CD4-positive, alpha-beta T cell (primary cell): ENCODE results near the gene RPS6KA3. TPM values are rescaled to one million over a fixed set of nuclear protein-coding genes. Genes with fewer than 3 reads are reported as not detected.

Experiments used
- ATAC-seq: fragments of 200-7000 bp; cut with Tn5 transposase; one replicate; pipeline ENCODE4 v1.10.0; 2022; ENCODE audit warnings: mild to moderate bottlenecking; ENCODE audit not compliant: poor library complexity
- CTCF ChIA-PET: fragments of 350-600 bp; sonication (Branson Sonifier 250); formaldehyde crosslinking; loops from one replicate; lab custom pipeline; 2021; ENCODE audit warnings: antibody characterized with exemption, inconsistent platforms; lab: Charles Lee
- POLR2A ChIA-PET: fragments of 350-600 bp; sonication (Branson Sonifier 250); formaldehyde crosslinking; loops from one replicate; lab custom pipeline; 2021; ENCODE audit warnings: antibody characterized with exemption, inconsistent platforms; lab: Charles Lee
- DNase-seq, 14 experiments: peaks; one replicate each; pipeline ENCODE4 v3.0.0-alpha.2; 2013 to 2020; ENCODE audit warnings: mixed read lengths in 2 of 14
- H3K27ac ChIP-seq, 2 donors: one replicate each; pipeline versions ENCODE4 v1.5.1 to v1.7.0; 2013; ENCODE audit warnings: low read length in 2 of 2, low read depth in 1 of 2, mild to moderate bottlenecking in 1 of 2
- H3K27me3 ChIP-seq, 2 experiments: 1 replicate in 1 of 2; 2 replicates in 1 of 2; pipeline versions ENCODE4 v1.6.1 to v1.7.0; 2013; ENCODE audit warnings: low read length in 2 of 2, control low read depth in 1 of 2, mild to moderate bottlenecking in 1 of 2, moderate library complexity in 1 of 2; ENCODE audit not compliant: insufficient read depth in 2 of 2, control insufficient read depth in 1 of 2
- H3K36me3 ChIP-seq: one replicate; pipeline ENCODE4 v1.6.1; 2013; ENCODE audit warnings: low read length, control low read depth; ENCODE audit not compliant: insufficient read depth
- H3K4me1 ChIP-seq: one replicate; pipeline ENCODE4 v1.6.1; 2013; ENCODE audit warnings: low read length, control low read depth; ENCODE audit not compliant: insufficient read depth
- H3K4me3 ChIP-seq: one replicate; pipeline ENCODE4 v1.5.1; 2013; ENCODE audit warnings: mild to moderate bottlenecking, low read length, moderate library complexity
- H3K9me3 ChIP-seq, 2 experiments: 1 replicate in 1 of 2; 2 replicates in 1 of 2; pipeline versions ENCODE4 v1.6.1 to v1.7.0; 2013; ENCODE audit warnings: low read length in 2 of 2, mild to moderate bottlenecking in 2 of 2, control low read depth in 1 of 2, moderate library complexity in 1 of 2; ENCODE audit not compliant: control insufficient read depth in 1 of 2, insufficient read depth in 1 of 2
- H3K27ac Mint-ChIP-seq: one replicate; pipeline ENCODE4 v1.8.0; 2020; ENCODE audit warnings: mixed read lengths
- H3K27me3 Mint-ChIP-seq: one replicate; pipeline ENCODE4 v1.8.0; 2021; ENCODE audit warnings: mixed read lengths
- H3K36me3 Mint-ChIP-seq: one replicate; pipeline ENCODE4 v1.8.0; 2021; ENCODE audit warnings: low read depth, mixed read lengths
- H3K4me1 Mint-ChIP-seq: one replicate; pipeline ENCODE4 v1.8.0; 2021; ENCODE audit warnings: low read depth, mixed read lengths
- H3K4me3 Mint-ChIP-seq: one replicate; pipeline ENCODE4 v1.8.0; 2020; ENCODE audit warnings: mild to moderate bottlenecking, mixed read lengths
- H3K9me3 Mint-ChIP-seq: one replicate; pipeline ENCODE4 v1.8.0; 2020; ENCODE audit warnings: mixed read lengths
- CTCF ChIP-seq: fragments of 200-600 bp; IDR thresholded peaks from one replicate; pipeline ENCODE4 v1.8.0; 2022; ENCODE audit warnings: antibody characterized with exemption, mild to moderate bottlenecking
- intact Hi-C, 2 experiments: fragments of 100-400 bp; cut with DNase I in 1 of 2; cut with micrococcal nuclease in 1 of 2; formaldehyde crosslinking; loops; one replicate each; pipeline versions ENCODE4 v1.15.1 to v1.9.0; 2023 to 2025; cut with DNase I, micrococcal nuclease
- total RNA-seq, 174 experiments: library from RNA in 2 of 174; stranded (reverse) in 2 of 174; gene quantifications; one replicate each; pipeline ENCODE4 v1.2.3 and lab custom pipeline; 2021 to 2026

RPS6KA3 gene
- total RNA-seq, 2 experiments from 2014 or later: 39.6 to 39.7 TPM

GRCh38 chrX:20260885-20261284, 5.8 kb downstream of the RPS6KA3 start:
- Histone ChIP-seq H3K4me1 (peaks cover under 1% of the 10 kb centered on the region), H3K27me3 (no peaks in the 10 kb centered on the region), H3K36me3 (peaks cover 2% of the 10 kb centered on the region), H3K4me3 (no peak overlapping the region), H3K9me3 (no peaks in the 10 kb centered on the region), H3K27ac (peak overlapping the region in 1 of 2 donors; percentile 10)
- DNase-seq: peak in 2 of 14 experiments; percentile 13 to 14
- peak overlapping the region; percentile 42 for H3K4me3 Mint-ChIP-seq
- no peak for TF ChIP-seq CTCF
- H3K27me3 Mint-ChIP-seq: no peaks in the 10 kb centered on the region
- H3K4me1 Mint-ChIP-seq: peaks cover 81% of the 10 kb centered on the region
- POLR2A ChIA-PET: no interaction called here
- intact Hi-C loops: loop anchor here (10.0 kb wide), 2 partner anchors 154 to 1276 kb away; partner anchors contain the start of gene PHKA2 (in 1 of the 2)
- no peak for ATAC-seq
- H3K9me3 Mint-ChIP-seq: no peaks in the 10 kb centered on the region
- CTCF ChIA-PET: no interaction called here
- peak overlapping the region; percentile 61 for H3K27ac Mint-ChIP-seq
- H3K36me3 Mint-ChIP-seq: peaks cover 28% of the 10 kb centered on the region

- no peak for TF ChIP-seq CTCF
- peaks cover 6% of the 10 kb centered on the region for H3K36me3 ChIP-seq
- H3K27me3 Mint-ChIP-seq: no peaks in the 10 kb centered on the region
- H3K36me3 Mint-ChIP-seq: peaks cover 28% of the 10 kb centered on the region
- H3K27me3 ChIP-seq: no peaks in the 10 kb centered on the region
- H3K4me3 Mint-ChIP-seq: peak overlapping the region; percentile 35
- H3K4me3 ChIP-seq: no peak overlapping the region
- H3K27ac Mint-ChIP-seq: peak overlapping the region; percentile 66
- no peak for ATAC-seq
- H3K9me3 Mint-ChIP-seq: no peaks in the 10 kb centered on the region
- peaks cover 80% of the 10 kb centered on the region for H3K4me1 Mint-ChIP-seq
- CTCF ChIA-PET: interaction anchor here (1.1 kb wide), 1 partner anchor 181 kb away, joined by 5 read pairs; no protein-coding TSS in a partner anchor
- H3K9me3 ChIP-seq: no peaks in the 10 kb centered on the region
- H3K27ac ChIP-seq: no peak overlapping the region
- intact Hi-C loops: no loop called here
- POLR2A ChIA-PET: no interaction called here
- DNase-seq: no peak
- peaks cover 14% of the 10 kb centered on the region for H3K4me1 ChIP-seq
Observed at GRCh38 chrX:20254712-20255299, 11.9 kb downstream of the RPS6KA3 start.

GRCh38 chrX:20253232-20253543, 13.5 kb downstream of the RPS6KA3 start:
- ChIA-PET CTCF (interaction anchor here (1.0 to 1.3 kb wide), 3 partner anchors 48 to 277 kb away, joined by 3 to 4 read pairs (median 4); no protein-coding TSS in a partner anchor), POLR2A (interaction anchor here (0.6 to 2.3 kb wide), 6 partner anchors 14 to 192 kb away, joined by 3 to 11 read pairs (median 4); partner anchors contain the start of gene RPS6KA3)
- Mint-ChIP-seq H3K27ac (peak overlapping the region; percentile 86), H3K4me1 (peaks cover 79% of the 10 kb centered on the region), H3K36me3 (peaks cover 28% of the 10 kb centered on the region), H3K27me3 (no peaks in the 10 kb centered on the region), H3K4me3 (peak overlapping the region; percentile 3), H3K9me3 (no peaks in the 10 kb centered on the region)
- Histone ChIP-seq H3K27ac (no peak overlapping the region), H3K27me3 (no peaks in the 10 kb centered on the region), H3K36me3 (peaks cover 6% of the 10 kb centered on the region), H3K4me1 (peaks cover 18% of the 10 kb centered on the region), H3K9me3 (no peaks in the 10 kb centered on the region), H3K4me3 (no peak overlapping the region)
- no peak for ATAC-seq
- intact Hi-C loops: loop anchor here (1.0 kb wide), 1 partner anchor 189 kb away; no protein-coding TSS in a partner anchor
- no peak for DNase-seq
- TF ChIP-seq CTCF: peak; percentile 12
